H9 (cell line): ENCODE results near the gene BCAT1. TPM values are rescaled to one million over a fixed set of nuclear protein-coding genes. Genes with fewer than 3 reads are reported as not detected.

ENCODE experiments used
- DNase-seq: peaks from one replicate; pipeline ENCODE4 v3.0.0-alpha.2; 2017
- H2AFZ ChIP-seq: one replicate; pipeline ENCODE4 v1.6.1; 2013; ENCODE audit warnings: mild to moderate bottlenecking, low read length, control low read depth, moderate library complexity
- H2AK5ac ChIP-seq: 2 replicates; pipeline ENCODE4 v1.6.1; 2013; ENCODE audit warnings: low read length, control low read depth, mixed read lengths; ENCODE audit not compliant: insufficient read length
- H2BK120ac ChIP-seq: one replicate; pipeline ENCODE4 v1.6.1; 2013; ENCODE audit warnings: low read depth, mild to moderate bottlenecking, low read length, control low read depth, inconsistent platforms; ENCODE audit not compliant: poor library complexity, severe bottlenecking
- H2BK12ac ChIP-seq: 2 replicates; pipeline ENCODE4 v1.6.1; 2013; ENCODE audit warnings: low read length, control low read depth, mixed read lengths, low read depth; ENCODE audit not compliant: insufficient read length
- H2BK15ac ChIP-seq: 2 replicates; pipeline ENCODE4 v1.6.1; 2013; ENCODE audit warnings: low read depth, low read length, control low read depth
- H2BK20ac ChIP-seq: one replicate; pipeline ENCODE4 v1.6.1; 2013; ENCODE audit warnings: low read depth, mild to moderate bottlenecking, low read length, control low read depth, inconsistent platforms; ENCODE audit not compliant: poor library complexity, severe bottlenecking
- H2BK5ac ChIP-seq: 2 replicates; pipeline ENCODE4 v1.6.1; 2013; ENCODE audit warnings: low read length, control low read depth, mixed read lengths; ENCODE audit not compliant: insufficient read length
- H3K14ac ChIP-seq: 2 replicates; pipeline ENCODE4 v1.6.1; 2013; ENCODE audit warnings: low read length, control low read depth; ENCODE audit not compliant: insufficient read depth
- H3K18ac ChIP-seq: 2 replicates; pipeline ENCODE4 v1.6.1; 2013; ENCODE audit warnings: low read depth, mild to moderate bottlenecking, mixed read lengths, low read length, control low read depth; ENCODE audit not compliant: insufficient read length
- H3K23ac ChIP-seq: 2 replicates; pipeline ENCODE4 v1.6.1; 2013; ENCODE audit warnings: low read length, control low read depth, mixed read lengths, low read depth; ENCODE audit not compliant: insufficient read length
- H3K23me2 ChIP-seq: 2 replicates; pipeline ENCODE4 v1.6.1; 2013; ENCODE audit warnings: low read depth, mild to moderate bottlenecking, mixed read lengths, low read length, control low read depth; ENCODE audit not compliant: insufficient read length, poor library complexity, severe bottlenecking
- H3K27ac ChIP-seq: 2 replicates; pipeline ENCODE4 v1.5.1; 2013; ENCODE audit warnings: low read length, control low read depth, mixed read lengths, low read depth; ENCODE audit not compliant: insufficient read length
- H3K27me3 ChIP-seq: 2 replicates; pipeline ENCODE4 v1.6.1; 2013; ENCODE audit warnings: low read length, control low read depth, inconsistent platforms; ENCODE audit not compliant: insufficient read depth
- H3K4ac ChIP-seq: 2 replicates; pipeline ENCODE4 v1.6.1; 2013; ENCODE audit warnings: low read depth, mild to moderate bottlenecking, control low read depth, inconsistent platforms, low read length, moderate library complexity
- H3K4me1 ChIP-seq: 2 replicates; pipeline ENCODE4 v1.6.1; 2013; ENCODE audit warnings: low read length, control low read depth, inconsistent platforms; ENCODE audit not compliant: insufficient read depth
- H3K4me2 ChIP-seq: 2 replicates; pipeline ENCODE4 v1.6.1; 2013; ENCODE audit warnings: low read length, control low read depth, mixed read lengths; ENCODE audit not compliant: insufficient read length, insufficient read depth
- H3K56ac ChIP-seq: 2 replicates; pipeline ENCODE4 v1.6.1; 2013; ENCODE audit warnings: low read depth, mild to moderate bottlenecking, mixed read lengths, low read length, control low read depth; ENCODE audit not compliant: insufficient read length
- H3K79me1 ChIP-seq: 2 replicates; pipeline ENCODE4 v1.6.1; 2013; ENCODE audit warnings: low read depth, mild to moderate bottlenecking, moderate library complexity, low read length, control low read depth, inconsistent platforms; ENCODE audit not compliant: insufficient read depth, poor library complexity, severe bottlenecking
- H3K79me2 ChIP-seq: 2 replicates; pipeline ENCODE4 v1.6.1; 2013; ENCODE audit warnings: low read length, control low read depth, inconsistent platforms; ENCODE audit not compliant: insufficient read depth
- H3K9ac ChIP-seq: 2 replicates; pipeline ENCODE4 v1.6.1; 2013; ENCODE audit warnings: low read length, control low read depth, mixed read lengths; ENCODE audit not compliant: insufficient read length; ENCODE audit errors: extremely low read depth
- H3K9me3 ChIP-seq: one replicate; pipeline ENCODE4 v1.6.1; 2013; ENCODE audit warnings: low read depth, low read length, inconsistent platforms; ENCODE audit not compliant: control insufficient read depth
- H3T11ph ChIP-seq: one replicate; pipeline ENCODE4 v1.6.1; 2013; ENCODE audit warnings: mild to moderate bottlenecking, low read length, control low read depth, inconsistent platforms
- H4K20me1 ChIP-seq: one replicate; pipeline ENCODE4 v1.6.1; 2013; ENCODE audit not compliant: control insufficient read depth, insufficient read length, insufficient read depth
- H4K5ac ChIP-seq: 2 replicates; pipeline ENCODE4 v1.6.1; 2013; ENCODE audit warnings: low read depth, mild to moderate bottlenecking, mixed read lengths, low read length, control low read depth; ENCODE audit not compliant: insufficient read length
- H4K8ac ChIP-seq: replicated peaks from 2 replicates; pipeline ENCODE4 v1.6.1; 2013; ENCODE audit warnings: low read length, control low read depth, mixed read lengths, low read depth; ENCODE audit not compliant: insufficient read length
- H4K91ac ChIP-seq: 2 replicates; pipeline ENCODE4 v1.6.1; 2013; ENCODE audit warnings: low read depth, mild to moderate bottlenecking, moderate library complexity, mixed read lengths, low read length, control low read depth; ENCODE audit not compliant: insufficient read length
- H3K27ac Mint-ChIP-seq, 3 experiments: 2 replicates in 2 of 3; 3 replicates in 1 of 3; pipeline ENCODE4 v1.8.0; 2020 to 2021; ENCODE audit warnings: mixed read lengths in 3 of 3, mild to moderate bottlenecking in 1 of 3, moderate library complexity in 1 of 3
- H3K27me3 Mint-ChIP-seq: 2 replicates; pipeline ENCODE4 v1.8.0; 2021; ENCODE audit warnings: low read depth, mild to moderate bottlenecking, moderate library complexity, mixed read lengths
- H3K36me3 Mint-ChIP-seq, 3 experiments: 2 replicates in 2 of 3; 3 replicates in 1 of 3; pipeline ENCODE4 v1.8.0; 2020 to 2021; ENCODE audit warnings: low read depth in 3 of 3, mixed read lengths in 3 of 3; ENCODE audit not compliant: insufficient read depth in 1 of 3
- H3K4me1 Mint-ChIP-seq, 2 experiments: 2 replicates each; pipeline ENCODE4 v1.8.0; 2020; ENCODE audit warnings: mixed read lengths in 2 of 2
- H3K4me3 Mint-ChIP-seq, 2 experiments: 2 replicates in 1 of 2; 3 replicates in 1 of 2; pipeline ENCODE4 v1.8.0; 2020 to 2021; ENCODE audit warnings: mild to moderate bottlenecking in 2 of 2, mixed read lengths in 2 of 2, moderate library complexity in 1 of 2
- H3K9me3 Mint-ChIP-seq, 2 experiments: 2 replicates in 1 of 2; 3 replicates in 1 of 2; pipeline ENCODE4 v1.8.0; 2020; ENCODE audit warnings: mild to moderate bottlenecking in 2 of 2, mixed read lengths in 2 of 2, moderate library complexity in 1 of 2
- CTCF ChIP-seq: fragments of 200-600 bp; sonication (generic); conservative IDR thresholded peaks from 3 replicates; pipeline ENCODE4 v1.8.0; 2021; ENCODE audit warnings: antibody characterized with exemption, mild to moderate bottlenecking
- WGBS: extraction: QIAGEN DNeasy Blood & Tissue Kit; methylation state at CpG from one replicate; pipeline ENCODE4 v1.1.7; 2013; ENCODE audit warnings: missing lambda C conversion rate, low lambda C conversion rate, mixed read lengths; ENCODE audit not compliant: insufficient read length; ENCODE audit errors: extremely low coverage; 5-methylcytosine and 5-hydroxymethylcytosine counted together
- total RNA-seq: library from RNA; stranded (reverse); gene quantifications from 2 replicates; pipeline ENCODE4 v1.2.1, GENCODE V29; 2021

The BCAT1 gene
- total RNA-seq, 1 experiment from 2014 or later = 244 TPM

- Histone ChIP-seq H2BK15ac (no peak overlapping the region), H3K27me3 (no peaks in the 10 kb centered on the region), H2BK5ac (no peak overlapping the region), H3K56ac (no peak overlapping the region), H3K14ac (no peak overlapping the region), H3K9me3 (no peaks in the 10 kb centered on the region), H3K79me1 (peaks cover 9% of the 10 kb centered on the region), H3K23me2 (no peaks in the 10 kb centered on the region), H4K20me1 (no peaks in the 10 kb centered on the region), H2BK12ac (no peak overlapping the region), H3K18ac (no peak overlapping the region), H3K4me2 (no peak overlapping the region), H3K27ac (no peak overlapping the region), H2AFZ (no peak overlapping the region), H3K4ac (no peak overlapping the region), H4K91ac (no peak overlapping the region), H2AK5ac (no peak overlapping the region), H4K8ac (no peak overlapping the region), H3T11ph (no peak overlapping the region), H3K9ac (no peak overlapping the region), H4K5ac (no peak overlapping the region), H3K79me2 (peaks cover 2% of the 10 kb centered on the region; the same call in 1 of the 2 replicates), H2BK120ac (no peak overlapping the region), H3K4me1 (no peaks in the 10 kb centered on the region), H3K23ac (no peak overlapping the region), H2BK20ac (no peak overlapping the region)
- Mint-ChIP-seq H3K9me3 (no peaks in the 10 kb centered on the region), H3K4me1 (peaks cover 8 to 9% of the 10 kb centered on the region in 2 experiments), H3K4me3 (no peak overlapping the region), H3K36me3 (peaks cover 31 to 59% (median 56%) of the 10 kb centered on the region in 3 experiments; a peak in 6 of 7 replicates), H3K27me3 (no peaks in the 10 kb centered on the region), H3K27ac (no peak overlapping the region)
- no peak for DNase-seq
- no CpG with 5 or more reads among the region's 6 CpGs for WGBS
- TF ChIP-seq CTCF = no peak
Measured at GRCh38 chr12:24896171-24896570, 52.7 kb downstream of the BCAT1 start.
